HL-60/S4 treated with phorbol 12-myristate 13-acetate at 8.2 ng/mL for 4 days and 3 days (cell line): ENCODE measurements around the gene MTM1.

ENCODE experiments used
- in situ Hi-C: fragments of 300-500 bp; cut with MboI; formaldehyde crosslinking; loops from 2 replicates; pipeline ENCODE4 v1.15.0; 2022; ENCODE audit warnings: low sequenced_read_pairs

MTM1 gene

DNA sequence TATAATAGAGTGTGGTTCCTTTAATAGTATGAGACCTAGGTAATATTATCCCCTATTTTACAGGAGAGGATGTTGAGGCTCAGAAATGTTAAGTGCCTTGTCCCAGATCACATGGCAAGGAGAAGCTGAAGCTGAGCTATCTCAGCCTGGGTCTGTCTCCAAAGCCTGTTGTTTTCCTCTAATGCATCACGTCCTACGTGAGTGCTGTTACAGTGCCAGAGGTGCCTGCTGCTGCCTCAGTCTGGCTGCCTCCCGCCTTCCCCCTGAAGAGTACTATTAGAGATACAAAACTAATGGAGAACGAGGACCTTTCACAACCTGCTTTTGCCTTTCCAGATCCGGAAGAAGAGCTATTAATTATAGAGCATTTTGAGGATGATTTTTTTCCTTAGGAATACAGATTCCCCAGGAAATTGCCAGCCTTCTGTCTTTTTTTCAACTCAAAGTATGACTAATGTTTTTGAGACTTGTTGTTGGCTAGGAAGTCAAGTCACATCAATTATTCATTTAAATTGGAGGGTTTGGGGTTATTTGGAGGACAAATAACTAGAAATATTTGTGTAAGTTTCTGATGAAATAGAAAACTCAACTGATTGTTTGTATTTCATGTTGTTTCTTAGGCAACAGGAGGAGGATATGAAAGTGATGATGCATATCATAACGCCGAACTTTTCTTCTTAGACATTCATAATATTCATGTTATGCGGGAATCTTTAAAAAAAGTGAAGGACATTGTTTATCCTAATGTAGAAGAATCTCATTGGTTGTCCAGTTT is 80.9 kb downstream of the MTM1 start:
- in situ Hi-C loops = no loop called here

DNA sequence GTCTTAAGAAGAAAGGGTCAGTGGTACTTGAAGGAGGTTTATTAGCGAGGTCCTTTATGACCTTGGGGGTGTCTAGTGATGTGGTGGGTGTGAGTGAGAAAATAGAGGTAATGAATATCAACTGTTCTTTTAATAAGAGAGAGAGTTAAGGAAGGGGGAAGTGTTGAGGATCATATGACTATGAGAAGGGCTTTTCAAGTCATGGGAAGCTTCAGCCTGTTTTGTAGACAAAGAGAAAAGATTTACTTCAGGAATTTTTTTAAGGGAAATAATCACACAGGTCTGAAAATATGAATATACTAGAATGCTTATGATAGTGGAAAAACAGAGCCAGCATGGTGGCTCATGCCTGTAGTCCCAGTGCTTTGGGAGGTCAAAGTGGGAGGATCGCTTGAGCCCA is 83.5 kb downstream of the MTM1 start:
- in situ Hi-C loops = no loop called here

DNA sequence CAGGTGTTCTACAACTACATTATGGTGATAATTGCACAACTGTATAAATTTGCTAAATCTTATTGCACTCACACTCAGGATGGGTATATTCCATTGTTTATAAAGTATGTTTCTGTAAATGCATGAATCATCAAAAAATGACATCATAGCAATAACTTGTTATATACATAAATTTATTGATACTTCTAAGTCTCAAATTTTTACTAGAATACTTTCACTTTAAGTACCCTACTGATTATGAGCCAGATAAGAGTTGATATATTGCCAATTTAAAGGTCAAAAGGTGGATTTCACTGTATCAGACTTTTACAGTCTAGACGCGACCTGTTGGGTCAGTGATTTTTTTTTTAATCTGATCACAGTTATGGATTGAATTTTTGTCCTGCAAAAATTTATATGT is 87.4 kb downstream of the MTM1 start:
- in situ Hi-C loops = no loop called here

DNA sequence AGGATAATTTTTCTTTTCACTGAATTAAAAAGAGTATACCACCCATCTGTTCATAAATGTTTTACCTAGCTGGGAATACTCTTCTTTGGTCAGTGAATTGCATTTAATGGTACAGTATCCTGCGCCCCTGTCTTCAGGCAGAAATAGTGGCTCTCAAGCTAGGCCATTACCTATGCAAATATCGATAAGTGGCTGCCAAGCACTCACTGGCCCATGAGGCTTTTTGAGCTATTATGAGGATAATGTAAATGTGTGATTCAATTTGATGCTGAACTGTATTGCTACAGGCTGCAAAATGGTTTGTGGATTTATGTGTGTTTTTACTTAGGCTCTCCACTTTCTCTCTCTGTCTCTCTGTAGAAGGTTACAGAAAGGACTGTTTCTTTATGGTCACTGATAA is 94.7 kb downstream of the MTM1 start:
- in situ Hi-C loops = no loop called here

DNA sequence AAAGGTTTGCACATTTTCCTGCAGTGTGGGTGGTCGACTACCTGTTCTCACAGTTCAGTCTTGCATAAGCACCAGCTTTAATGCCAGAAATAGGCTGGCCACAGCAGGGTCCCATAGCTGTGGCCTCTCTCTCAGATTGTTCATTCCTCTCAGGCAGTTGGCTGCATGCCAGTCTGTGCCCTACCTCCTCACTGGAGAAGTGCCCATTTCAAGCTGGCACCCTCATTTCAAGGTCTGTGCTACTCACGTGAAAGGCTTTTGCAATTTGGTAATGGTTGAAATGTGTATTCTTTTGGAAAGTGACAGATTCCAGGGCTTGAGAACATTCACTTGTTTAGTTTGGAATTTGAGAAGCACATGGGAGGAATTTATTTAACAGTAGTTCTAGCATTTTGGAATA is 95.9 kb downstream of the MTM1 start:
- in situ Hi-C loops = no loop called here

DNA sequence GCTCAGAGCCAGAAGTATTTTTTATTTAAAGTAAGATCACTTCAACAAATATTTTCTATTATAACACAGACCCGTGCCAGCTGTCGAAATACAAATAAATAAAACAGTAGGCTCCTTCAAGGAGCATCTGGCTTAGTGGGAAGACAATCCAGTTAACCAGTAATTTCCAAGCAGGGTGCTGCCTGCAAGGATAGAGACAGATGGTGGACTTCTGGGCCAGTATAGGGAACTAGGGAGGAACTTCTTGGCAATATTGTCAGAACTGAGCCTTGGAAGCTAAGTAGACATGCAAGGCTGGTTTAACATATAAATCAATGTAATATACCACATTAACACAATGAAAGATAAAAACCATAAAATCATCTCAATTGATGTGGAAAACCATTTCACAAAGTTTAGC is 107.8 kb downstream of the MTM1 start:
- in situ Hi-C loops = loop anchor here (25.0 kb wide), 1 partner anchor 714 kb away; no protein-coding TSS in a partner anchor

DNA sequence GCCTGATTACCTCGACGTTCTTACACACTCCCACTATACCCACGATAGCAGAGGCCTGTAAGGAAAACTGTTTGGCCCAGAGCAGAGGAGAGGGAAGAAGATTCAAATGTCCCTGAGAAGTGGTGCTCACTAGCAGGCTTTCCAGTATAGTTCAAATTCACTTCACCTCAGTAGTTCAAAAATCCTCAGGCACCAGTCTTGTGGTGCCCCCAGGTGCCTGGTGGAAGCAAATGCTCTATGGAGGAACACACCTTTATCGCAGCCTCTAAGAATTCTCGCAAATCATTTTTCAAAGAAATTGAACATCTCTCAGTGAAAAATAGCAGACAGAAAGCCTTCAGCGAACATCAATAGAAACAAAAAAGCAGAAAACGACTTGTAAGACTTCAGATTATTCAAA is 112.6 kb downstream of the MTM1 start:
- in situ Hi-C loops = loop anchor here (25.0 kb wide), 1 partner anchor 719 kb away; no protein-coding TSS in a partner anchor

DNA sequence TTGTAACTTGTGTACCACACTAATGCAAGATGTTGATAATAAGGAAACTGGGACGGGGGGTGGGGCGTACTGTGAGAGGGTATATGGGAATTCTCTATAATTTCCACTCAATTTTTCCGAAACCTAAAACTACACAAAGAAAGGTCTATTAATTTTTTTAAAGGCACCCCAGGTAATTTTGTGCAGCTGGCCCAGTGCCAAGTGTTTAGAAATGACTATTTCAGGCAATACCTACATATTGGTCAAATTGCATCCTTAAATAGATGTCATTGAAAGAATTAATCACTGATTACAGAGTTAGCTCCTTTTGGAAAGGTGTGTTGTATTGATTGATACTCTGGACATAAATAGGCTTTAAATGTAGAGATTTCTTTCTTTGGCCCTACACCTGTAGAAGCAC is 114.7 kb downstream of the MTM1 start:
- in situ Hi-C loops = loop anchor here (25.0 kb wide), 1 partner anchor 721 kb away; no protein-coding TSS in a partner anchor

DNA sequence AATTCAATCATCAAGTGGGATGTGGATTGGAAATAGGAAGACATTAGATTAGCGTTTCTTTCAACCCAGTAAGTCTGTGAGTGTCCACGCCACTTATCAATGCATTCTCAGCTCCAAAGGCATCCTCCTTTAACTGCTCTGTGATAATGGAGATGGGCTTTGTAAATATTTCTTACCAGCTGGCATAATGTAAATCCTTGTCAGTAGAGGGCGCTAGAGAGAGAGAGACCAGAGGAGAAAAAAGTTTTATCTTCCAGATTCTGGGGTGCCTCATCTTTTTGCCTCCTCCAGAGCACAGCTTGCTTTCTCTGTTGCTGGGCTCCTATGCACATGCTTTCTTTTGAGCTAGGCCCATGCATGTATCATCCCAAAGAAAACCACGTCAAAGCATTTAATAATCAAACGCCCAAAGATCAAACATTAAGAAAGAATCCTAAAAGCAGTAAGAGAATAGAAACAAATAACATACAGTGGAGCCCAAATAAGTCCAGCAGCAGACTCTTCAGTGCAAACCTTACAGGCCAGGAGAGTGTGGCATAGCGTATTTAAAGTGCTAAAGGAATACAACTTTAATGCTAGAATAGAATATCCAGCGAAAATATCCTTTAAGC is 115.2 kb downstream of the MTM1 start:
- in situ Hi-C loops = loop anchor here (25.0 kb wide), 1 partner anchor 721 kb away; no protein-coding TSS in a partner anchor

DNA sequence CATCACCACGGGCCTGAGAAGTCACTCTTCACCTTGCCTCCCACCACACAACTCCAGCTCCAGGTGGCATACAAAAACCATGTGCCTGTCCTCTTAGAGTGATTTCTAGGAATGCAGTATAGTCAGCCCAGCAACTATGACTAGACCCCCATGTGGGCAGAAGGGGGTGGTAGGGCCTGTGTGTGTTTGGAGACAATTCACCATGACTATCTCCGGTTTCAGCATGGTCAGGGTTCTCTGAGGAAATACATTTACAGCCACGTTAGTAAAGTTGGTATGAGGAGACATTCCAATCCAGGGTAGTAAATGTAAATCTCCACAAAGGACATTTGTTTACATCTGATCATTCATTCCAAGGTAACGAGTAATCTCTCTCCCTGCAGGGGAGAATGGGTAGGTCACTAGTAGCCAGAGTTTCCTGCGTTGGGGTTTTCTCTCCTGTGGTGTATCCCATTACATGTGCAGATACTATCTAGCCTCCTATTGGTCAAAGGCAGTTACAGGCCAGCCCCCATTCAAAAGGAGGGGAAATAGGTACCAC is 120.6 kb downstream of the MTM1 start:
- in situ Hi-C loops = loop anchor here (25.0 kb wide), 1 partner anchor 727 kb away; no protein-coding TSS in a partner anchor

DNA sequence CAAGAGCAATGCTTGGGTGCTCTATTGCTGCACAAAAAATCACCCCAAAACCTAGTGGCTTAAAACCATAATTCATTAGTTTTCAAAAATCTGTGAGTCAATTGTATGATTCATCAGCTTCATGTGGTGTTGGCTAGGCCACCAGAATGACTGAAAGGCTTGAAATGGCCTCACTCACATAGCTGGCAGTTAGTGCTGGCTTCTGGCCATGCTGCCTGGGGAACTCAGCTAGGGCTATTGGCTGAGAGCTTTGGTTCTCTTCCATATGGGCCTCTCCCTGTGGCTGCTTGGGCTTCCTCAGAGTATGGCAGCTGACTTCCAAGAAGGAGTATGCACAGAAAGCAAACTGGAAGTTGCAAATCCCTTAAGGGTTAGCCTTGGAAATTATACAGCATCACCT is 121.7 kb downstream of the MTM1 start:
- in situ Hi-C loops = loop anchor here (25.0 kb wide), 1 partner anchor 728 kb away; no protein-coding TSS in a partner anchor

DNA sequence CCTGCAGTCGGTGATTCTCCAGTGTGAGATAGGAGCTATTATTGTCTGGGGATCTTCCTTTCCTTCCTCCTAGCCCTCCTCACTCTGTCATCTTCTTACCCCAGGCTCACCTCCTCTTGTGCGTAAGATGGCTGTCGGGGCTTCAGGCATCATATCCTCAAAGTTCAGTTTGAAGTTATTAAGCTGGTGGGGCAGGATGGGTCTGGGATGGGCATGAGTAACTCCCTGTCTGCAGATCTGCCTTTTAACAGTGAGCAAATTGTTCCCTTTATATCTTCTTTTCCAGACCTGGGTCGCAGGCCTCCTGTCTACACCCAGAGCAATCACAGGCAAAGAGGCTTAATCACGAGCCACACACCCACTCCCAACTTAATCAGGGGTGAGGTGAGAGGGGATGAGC is 123.9 kb downstream of the MTM1 start:
- in situ Hi-C loops = loop anchor here (25.0 kb wide), 1 partner anchor 730 kb away; no protein-coding TSS in a partner anchor

DNA sequence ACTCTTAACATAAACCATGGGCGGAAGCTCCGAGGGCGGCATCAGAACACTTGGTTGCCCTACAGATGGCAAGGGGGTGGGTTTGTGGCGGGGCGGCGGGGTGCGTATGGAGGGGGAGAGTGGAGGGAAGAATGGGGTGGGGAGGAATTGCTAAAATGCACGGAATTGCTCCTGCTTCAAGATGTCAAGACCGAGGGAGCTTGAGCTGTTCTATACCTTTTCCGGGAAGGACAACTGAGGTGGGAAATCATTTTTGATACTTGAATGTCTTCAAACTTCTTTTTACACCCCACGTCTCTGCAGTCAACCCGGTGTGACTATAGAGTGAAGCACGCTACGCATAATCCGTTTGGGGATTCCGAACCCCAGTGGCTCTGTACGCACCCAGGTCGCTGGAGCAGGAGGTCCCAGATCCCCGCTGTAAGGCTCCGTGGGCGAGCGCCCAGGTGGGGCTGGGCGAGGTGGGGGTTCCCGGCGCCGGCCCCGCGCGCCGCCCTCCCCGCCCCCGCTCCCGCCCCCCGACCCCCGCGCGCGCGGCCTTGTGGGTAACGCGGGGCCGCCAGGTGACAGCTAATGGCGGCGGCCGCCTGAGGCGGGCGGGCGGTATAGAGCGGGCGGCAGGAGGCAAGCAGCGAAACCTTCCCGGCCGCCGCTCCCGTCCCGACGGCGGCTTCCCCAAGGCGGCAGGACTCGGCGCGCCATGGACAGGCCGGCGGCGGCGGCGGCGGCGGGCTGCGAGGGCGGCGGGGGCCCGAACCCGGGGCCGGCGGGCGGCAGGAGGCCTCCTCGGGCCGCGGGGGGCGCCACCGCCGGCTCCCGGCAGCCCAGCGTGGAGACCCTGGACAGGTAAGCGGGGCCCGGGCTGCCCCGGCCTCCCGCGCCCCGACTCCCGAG is 124.7 kb downstream of the MTM1 start, which contains the start of gene MTMR1:
Gene MTMR1 (plus strand): TSS at position 566 of the 894 bp plus-strand sequence. CDS start 135 bp downstream, at position 701.
- in situ Hi-C loops = loop anchor here (25.0 kb wide), 1 partner anchor 731 kb away; no protein-coding TSS in a partner anchor

DNA sequence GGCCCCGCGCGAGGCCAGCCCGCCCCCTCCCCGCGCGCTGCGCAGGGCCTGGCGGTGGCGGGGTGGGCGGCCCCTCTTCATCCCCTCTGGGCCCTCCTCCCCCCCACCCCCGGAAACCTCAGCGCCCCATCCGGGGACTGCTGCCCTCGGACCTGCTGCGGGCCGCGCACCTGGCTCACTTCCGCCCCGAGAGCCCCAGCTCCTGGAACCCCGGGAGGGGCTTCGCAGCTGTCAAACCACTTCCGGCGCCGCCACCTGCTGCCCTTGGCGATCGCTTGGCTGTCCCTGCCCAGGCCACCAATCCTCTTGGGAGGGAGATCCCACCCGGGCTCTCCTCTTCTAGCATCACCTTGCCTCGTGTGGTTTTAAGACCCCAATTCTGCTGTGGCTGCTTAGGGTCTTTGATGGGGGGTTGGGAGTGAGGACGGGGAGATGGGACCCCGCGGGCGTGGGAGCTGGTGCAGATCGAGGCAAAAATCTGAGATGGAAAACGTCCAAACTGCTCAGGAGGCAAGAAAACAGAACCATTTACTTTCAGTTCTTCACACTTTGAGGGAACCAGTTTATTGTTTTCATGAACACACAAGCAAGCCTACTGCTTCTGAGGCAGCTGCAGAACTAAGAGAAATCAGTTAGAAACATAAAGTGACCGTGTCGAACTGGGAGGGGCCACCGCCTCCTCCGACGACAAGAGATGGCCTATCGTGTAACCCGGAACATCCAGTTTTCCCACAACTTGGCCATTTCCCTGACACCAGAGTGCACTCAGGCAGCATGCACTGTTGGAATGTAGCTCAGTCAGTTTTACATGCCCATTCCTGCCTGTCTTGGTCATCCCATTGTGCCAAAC is 125.5 kb downstream of the MTM1 start:
- in situ Hi-C loops = loop anchor here (25.0 kb wide), 1 partner anchor 732 kb away; no protein-coding TSS in a partner anchor

DNA sequence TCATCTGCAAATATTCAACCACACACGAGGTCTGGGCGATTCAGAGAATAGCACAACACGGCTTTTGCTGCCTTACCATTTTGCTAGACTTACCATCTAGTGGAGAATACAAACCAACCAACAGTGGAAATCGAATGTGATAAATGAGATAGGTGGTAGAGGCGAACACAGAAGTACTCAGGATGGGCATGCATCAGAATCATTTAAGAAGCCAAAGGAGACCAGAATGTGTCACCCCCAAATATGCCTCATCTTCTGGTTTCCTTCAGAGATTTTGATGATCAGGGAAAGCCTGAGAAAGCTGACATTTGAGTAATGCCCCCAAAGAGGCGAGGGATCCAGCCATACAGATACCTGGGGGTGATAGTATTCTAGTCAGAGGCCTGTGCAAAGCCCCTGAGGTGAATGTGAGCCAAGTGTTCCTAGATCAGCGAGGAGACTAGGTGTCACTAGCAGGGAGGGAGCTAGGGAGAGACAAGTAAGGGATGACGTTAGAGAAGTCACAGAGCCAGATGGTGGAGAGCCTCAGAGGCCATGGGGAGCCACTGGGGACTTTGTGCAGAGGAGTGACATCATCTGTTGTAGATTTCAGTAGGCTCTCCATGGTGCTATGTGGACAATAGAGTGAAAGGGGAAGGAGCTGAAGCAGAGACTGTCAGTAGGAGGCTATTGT is 126.5 kb downstream of the MTM1 start:
- in situ Hi-C loops = loop anchor here (25.0 kb wide), 1 partner anchor 733 kb away; no protein-coding TSS in a partner anchor

DNA sequence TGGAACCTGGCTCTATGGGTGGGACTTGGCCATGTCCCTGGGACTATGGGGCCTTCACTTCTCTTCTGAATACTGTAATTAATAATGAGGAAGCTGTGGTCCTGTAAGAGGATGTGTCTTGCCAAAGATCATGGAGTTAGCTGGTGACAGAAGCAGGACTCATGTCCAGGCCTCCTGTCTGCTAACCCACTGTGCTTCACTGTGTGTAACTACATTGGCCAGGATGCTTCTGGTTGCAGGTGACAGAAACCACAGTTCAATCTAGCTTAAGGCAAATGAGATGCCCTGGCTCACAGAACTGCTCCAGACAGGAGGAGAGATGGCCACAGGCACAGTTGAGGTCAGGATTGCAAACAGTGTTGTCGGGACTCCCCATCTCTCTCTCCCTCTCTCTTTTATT is 127.9 kb downstream of the MTM1 start:
- in situ Hi-C loops = loop anchor here (25.0 kb wide), 1 partner anchor 734 kb away; no protein-coding TSS in a partner anchor

DNA sequence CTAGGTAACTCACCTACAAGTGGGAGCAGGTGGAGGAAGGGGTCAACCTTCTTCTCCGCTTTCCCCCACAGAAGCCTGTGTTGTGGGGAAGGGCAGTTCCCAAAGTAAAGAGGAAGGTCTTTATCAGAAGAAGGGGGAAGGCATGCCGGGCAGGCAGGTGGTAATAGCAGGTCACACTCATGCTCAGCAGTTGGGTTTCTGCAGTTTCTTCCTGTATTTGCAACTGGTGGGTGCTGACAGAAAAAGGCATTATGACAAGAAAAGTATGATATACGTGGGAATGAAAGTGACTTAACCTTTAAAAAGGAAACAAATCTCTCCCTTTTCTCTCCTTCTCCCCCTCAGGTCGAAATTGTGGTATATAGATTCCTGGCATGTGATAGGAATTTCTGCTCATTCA is 128.4 kb downstream of the MTM1 start:
- in situ Hi-C loops = loop anchor here (25.0 kb wide), 1 partner anchor 735 kb away; no protein-coding TSS in a partner anchor

DNA sequence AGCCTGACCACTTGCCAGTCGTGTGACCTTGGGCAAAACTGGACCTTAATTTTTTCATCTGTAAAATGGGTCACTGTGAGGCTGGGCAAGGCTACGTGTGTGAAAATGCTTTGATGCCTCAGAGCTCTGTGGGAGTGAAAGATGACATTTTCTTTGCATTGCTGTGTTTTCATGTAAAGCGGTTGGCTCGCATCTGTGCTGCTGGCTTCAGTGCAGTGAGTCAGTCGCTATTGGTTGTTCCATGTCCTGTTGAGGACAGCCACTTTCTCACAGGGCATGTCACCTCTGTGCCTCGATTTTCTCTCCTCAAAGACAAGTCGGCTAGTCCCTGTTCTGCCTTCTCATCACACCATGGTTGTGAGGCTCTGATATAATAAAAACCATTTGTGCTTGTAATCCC is 129.2 kb downstream of the MTM1 start:
- in situ Hi-C loops = loop anchor here (25.0 kb wide), 1 partner anchor 735 kb away; no protein-coding TSS in a partner anchor

DNA sequence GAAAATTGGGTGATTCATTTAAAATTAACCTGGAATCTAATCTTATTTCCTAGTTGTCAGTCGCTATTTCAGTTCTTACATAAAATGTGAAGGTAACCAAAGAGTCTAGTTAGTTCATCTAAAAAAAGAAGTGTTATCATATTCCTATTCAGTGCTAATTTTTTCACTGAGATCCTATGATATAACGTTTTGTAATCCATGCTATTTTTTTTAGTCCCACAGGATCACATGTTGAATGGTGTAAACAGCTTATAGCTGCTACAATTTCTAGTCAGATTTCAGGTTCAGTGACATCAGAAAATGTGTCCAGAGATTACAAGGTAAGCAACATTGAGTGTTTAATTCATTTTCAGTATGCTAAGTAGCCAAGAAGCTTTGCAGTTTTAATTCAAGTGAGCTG is 130.6 kb downstream of the MTM1 start:
- in situ Hi-C loops = loop anchor here (25.0 kb wide), 1 partner anchor 737 kb away; no protein-coding TSS in a partner anchor
